Mesodermal cell (in vitro differentiated cells): ENCODE measurements around the gene CHST6. TPM values are rescaled to one million over a fixed set of nuclear protein-coding genes. Genes with fewer than 3 reads are reported as not detected.
"Not testable (repeated sequence)": the region's sequence is repeated elsewhere in the genome, so short reads cannot be mapped to it uniquely, and the experiment has no call there.

ENCODE experiments used
- H3K27ac ChIP-seq: 2 replicates; pipeline ENCODE4 v1.7.0; 2013; ENCODE audit warnings: mild to moderate bottlenecking, low read depth, low read length, moderate library complexity; ENCODE audit not compliant: severe bottlenecking
- H3K36me3 ChIP-seq: 2 replicates; pipeline ENCODE4 v1.7.1; 2013; ENCODE audit warnings: mild to moderate bottlenecking, low read length, moderate library complexity; ENCODE audit not compliant: control insufficient read depth, insufficient read depth
- H3K4me1 ChIP-seq: one replicate; pipeline ENCODE4 v1.7.1; 2013; ENCODE audit warnings: mild to moderate bottlenecking, low read length; ENCODE audit not compliant: insufficient read depth, control insufficient read depth, poor library complexity, severe bottlenecking
- H3K4me3 ChIP-seq: 2 replicates; pipeline ENCODE4 v1.7.0; 2013; ENCODE audit warnings: low read length, control low read depth, mild to moderate bottlenecking; ENCODE audit not compliant: insufficient read depth, poor library complexity, severe bottlenecking; ENCODE audit errors: extremely low read depth
- H3K9me3 ChIP-seq: 2 replicates; pipeline ENCODE4 v1.7.1; 2013; ENCODE audit warnings: mild to moderate bottlenecking, low read length, moderate library complexity; ENCODE audit not compliant: control insufficient read depth
- WGBS, 2 experiments: methylation state at CpG; one replicate each; pipeline ENCODE4 v1.1.5; 2013; ENCODE audit warnings: missing lambda C conversion rate in 2 of 2; ENCODE audit not compliant: insufficient coverage in 2 of 2; 5-methylcytosine and 5-hydroxymethylcytosine counted together
- polyA plus RNA-seq, 2 experiments: library from polyadenylated mRNA; stranded (reverse); fragments of 50-300 nt; gene quantifications; one replicate each; pipeline ENCODE4 v1.2.3, GENCODE V29; 2013

The CHST6 gene
- polyA plus RNA-seq (2013, experiment 1 of 2) = 2.7 TPM
- polyA plus RNA-seq (2013, experiment 2 of 2) = 2.4 TPM

DNA sequence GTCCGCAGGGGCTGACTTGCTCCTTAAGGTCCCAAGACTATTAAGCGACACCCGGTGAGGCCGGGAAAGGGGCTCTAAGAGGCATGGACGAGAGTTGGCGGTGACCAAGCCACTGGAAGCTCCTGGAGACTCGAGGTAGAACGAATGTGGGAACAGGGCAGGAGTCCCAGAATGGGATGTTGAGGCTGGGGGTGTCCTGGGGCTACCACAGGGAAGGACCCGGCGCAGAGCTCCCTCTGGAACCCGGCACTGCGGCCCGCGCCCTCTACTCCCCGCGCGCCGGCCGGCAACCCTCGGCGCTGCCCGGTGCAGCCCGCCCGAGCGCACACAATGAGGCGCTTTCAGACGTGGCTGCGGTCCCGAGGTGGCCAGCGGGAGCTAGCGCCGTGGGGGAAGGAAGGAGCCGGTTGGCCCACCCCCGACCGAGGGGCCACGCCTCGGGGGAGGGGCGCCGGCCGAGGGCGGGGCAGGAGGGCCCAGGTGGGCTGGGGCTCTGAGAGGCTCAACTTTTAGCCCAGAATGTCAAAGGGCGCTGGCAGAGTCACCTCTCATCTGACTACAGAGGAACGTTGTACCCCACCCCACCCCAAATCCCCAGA, at the start of gene CHST6:
TSS of gene CHST6 (minus strand) at position 366 of the 599 bp plus-strand sequence. CDS start 15,613 bp downstream, outside the sequence.
- 0 to 1% methylated on average over 21 to 35 of the region's 43 CpGs for WGBS, 2 experiments
- peak within 1 kb of the TSS; percentile 49 for H3K4me3 ChIP-seq

DNA sequence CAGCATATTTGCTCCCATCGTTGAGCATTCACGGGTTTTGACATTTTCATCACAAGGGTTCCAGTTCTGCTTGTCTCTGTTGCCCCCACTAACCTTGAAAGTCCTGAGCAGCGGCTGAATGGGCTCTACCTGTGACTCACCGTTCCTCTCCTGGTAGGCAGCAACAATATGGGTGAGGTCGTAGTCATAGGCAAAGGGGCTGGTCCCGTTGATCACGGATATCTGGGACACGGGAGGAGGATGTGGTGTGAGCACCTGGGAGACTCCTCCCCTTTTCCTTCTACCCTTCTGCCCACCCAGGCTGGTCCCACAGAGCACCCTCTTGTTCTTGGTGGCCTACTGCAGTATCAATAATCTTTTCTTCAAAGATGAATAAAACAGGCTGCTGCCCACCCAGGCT, 47.2 kb upstream of the CHST6 start:
- H3K27ac ChIP-seq, H3K4me3 ChIP-seq, H3K9me3 ChIP-seq, H3K4me1 ChIP-seq: not testable (repeated sequence)
- peaks cover 22% of the 10 kb centered on the region for H3K36me3 ChIP-seq
- WGBS, 2 experiments = 82 to 92% methylated on average over 2 to 3 of the region's 8 CpGs

More for the DNA sequence above, at the start of gene CHST6:
- Histone ChIP-seq H3K27ac (no peak within 1 kb of the TSS), H3K36me3 (no peaks in the 10 kb centered on the region), H3K4me1 (no peaks in the 10 kb centered on the region), H3K9me3 (no peaks in the 10 kb centered on the region)

DNA sequence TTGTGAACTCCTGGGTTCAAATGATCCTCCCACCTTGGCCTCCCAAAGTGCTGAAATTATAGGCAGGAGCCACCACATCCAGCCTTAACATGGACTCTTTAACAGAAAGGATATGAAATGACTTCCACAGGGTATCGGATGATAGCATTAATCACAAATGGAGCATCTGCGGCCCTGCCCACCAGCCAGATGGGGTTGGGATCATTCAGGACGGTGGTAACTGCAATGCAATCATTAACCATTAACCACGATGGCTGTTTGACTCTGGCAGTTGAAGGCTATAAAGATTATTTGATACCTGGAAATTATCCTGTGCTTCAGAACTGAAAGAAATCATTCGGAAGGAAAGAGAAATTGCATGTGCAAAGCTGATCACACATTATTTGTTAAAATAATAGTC, 46.0 kb upstream of the CHST6 start:
- Histone ChIP-seq H3K4me1 (no peaks in the 10 kb centered on the region), H3K36me3 (peaks cover 22% of the 10 kb centered on the region), H3K27ac (no peak overlapping the region), H3K9me3 (no peaks in the 10 kb centered on the region), H3K4me3 (no peak overlapping the region)
- 90 to 94% methylated on average over 3 to 4 of the region's 5 CpGs for WGBS, 2 experiments

DNA sequence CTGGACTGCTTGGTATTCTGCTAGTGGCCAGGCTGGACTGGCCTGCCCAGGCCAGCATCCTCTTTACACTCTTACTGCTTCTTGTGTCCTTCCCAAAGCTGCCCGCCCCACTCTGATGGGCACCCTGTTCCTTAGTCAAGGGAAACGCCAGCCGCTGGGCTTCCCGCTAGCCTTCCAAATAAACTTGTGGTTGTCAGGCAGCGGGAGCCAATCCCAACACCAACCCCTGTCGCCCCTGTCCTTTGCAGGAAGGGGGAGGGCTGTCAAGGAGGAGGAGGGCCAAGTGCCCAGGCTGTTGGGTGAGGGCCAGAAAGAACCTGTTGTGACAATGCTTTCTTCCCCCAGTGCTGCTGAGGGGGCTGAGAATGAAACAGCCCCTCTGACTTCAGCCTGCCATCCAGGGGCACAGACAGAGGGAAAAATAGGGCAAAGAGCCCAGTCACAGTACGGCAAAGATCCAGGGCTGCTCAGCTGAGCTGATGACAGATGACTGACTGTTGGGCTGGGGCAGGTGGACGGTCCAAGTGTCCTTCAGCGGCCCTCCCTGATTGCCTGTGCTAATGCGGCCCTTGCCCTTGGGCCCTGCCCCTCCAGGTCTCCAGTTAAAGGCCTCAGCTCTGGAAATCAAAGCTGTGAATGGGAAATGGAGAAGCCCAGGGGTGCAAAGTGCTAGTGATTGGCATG, 43.8 kb upstream of the CHST6 start:
- peaks cover 20% of the 10 kb centered on the region for H3K36me3 ChIP-seq
- H3K9me3 ChIP-seq, H3K27ac ChIP-seq, H3K4me1 ChIP-seq, H3K4me3 ChIP-seq: not testable (repeated sequence)
- WGBS, 2 experiments = no CpG with 5 or more reads among the region's 10 CpGs

DNA sequence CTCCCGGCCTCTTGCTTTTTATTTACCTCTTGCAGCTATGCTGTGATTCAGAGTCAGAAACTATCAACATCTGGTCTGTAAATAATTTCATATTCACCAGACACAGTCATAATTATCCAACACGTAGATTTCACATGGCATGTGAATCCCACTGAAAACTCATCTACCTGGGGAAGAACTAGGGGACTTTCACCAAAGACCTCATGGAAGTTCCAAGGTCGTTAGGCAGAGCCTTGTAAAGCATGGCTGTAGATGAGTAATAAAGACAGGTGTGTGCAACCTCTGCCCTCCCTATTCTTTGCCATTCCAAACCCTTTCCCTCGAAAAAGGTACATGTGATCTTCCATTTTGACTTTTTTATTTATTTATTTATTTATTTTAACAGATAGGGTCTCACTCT, 42.5 kb upstream of the CHST6 start:
- H3K4me3 ChIP-seq = no peak overlapping the region
- peaks cover 13% of the 10 kb centered on the region for H3K36me3 ChIP-seq
- no peak overlapping the region for H3K27ac ChIP-seq
- H3K9me3 ChIP-seq = no peaks in the 10 kb centered on the region
- H3K4me1 ChIP-seq = no peaks in the 10 kb centered on the region
- WGBS, 2 experiments = 86 to 100% methylated on average over 2 to 3 of the region's 4 CpGs

DNA sequence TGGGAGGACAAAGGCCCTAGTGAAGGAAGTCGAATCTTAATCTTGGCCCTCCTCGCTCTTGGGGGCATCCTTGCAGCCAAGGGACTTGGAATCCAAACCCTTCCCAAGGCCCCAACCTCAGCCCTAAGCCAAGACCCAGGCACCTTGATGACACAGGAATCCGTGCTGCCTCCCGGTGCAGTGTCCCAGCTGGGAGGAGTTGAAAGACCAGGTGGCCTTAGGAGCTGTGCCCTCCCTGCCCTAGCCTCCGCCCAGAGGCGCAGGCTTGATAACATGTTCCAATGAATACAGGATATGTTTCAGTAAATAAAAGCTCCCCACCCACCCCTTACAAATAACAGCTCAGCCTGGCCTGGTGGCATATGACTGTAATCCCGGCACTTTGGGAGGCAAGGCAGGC, 40.7 kb upstream of the CHST6 start, which contains the start of gene CHST5:
TSS of gene CHST5 (minus strand) at position 208 of the 400 bp plus-strand sequence. CDS start 5,724 bp downstream, outside the sequence.
- no peaks in the 10 kb centered on the region for H3K4me1 ChIP-seq

DNA sequence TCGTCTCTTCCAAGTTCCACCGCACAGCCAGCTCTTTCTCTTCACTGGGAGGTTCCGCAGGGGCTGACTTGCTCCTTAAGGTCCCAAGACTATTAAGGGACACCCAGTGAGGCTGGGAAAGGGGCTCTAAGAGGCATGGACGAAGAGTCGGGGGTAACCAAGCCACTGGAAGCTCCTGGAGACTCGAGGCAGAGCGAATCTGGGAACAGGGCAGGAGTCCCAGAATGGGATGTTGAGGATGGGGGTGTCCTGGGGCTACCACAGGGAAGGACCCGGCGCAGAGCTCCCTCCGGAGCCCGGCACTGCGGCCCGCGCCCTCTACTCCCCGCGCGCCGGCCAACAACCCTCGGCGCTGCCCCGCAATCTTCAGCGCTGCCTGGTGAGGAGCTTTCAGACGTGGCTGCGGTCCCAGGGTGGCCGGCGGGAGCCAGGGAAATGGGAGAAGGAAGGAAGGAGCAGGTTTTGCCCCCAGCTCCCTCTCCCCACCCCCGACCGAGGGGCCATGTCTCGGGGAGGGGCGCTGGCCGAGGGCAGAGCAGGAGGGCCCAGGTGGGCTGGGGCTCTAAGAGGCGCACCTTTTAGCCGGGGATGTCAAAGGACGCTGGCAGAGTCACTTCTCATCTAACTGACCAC, 40.1 kb upstream of the CHST6 start:
- H3K9me3 ChIP-seq = no peaks in the 10 kb centered on the region
- no peak overlapping the region for H3K4me3 ChIP-seq
- H3K36me3 ChIP-seq = peaks cover 8% of the 10 kb centered on the region
- H3K4me1 ChIP-seq = no peaks in the 10 kb centered on the region
- no peak overlapping the region for H3K27ac ChIP-seq
- 92 to 93% methylated on average over 14 to 18 of the region's 34 CpGs for WGBS, 2 experiments

More for the DNA sequence above, 40.7 kb upstream of the CHST6 start, which contains the start of gene CHST5:
- Histone ChIP-seq H3K4me3 (no peak within 1 kb of the TSS), H3K36me3 (peaks cover 9% of the 10 kb centered on the region), H3K27ac (no peak within 1 kb of the TSS), H3K9me3 (no peaks in the 10 kb centered on the region)
- 87 to 100% methylated on average over 4 to 5 of the region's 7 CpGs for WGBS, 2 experiments

DNA sequence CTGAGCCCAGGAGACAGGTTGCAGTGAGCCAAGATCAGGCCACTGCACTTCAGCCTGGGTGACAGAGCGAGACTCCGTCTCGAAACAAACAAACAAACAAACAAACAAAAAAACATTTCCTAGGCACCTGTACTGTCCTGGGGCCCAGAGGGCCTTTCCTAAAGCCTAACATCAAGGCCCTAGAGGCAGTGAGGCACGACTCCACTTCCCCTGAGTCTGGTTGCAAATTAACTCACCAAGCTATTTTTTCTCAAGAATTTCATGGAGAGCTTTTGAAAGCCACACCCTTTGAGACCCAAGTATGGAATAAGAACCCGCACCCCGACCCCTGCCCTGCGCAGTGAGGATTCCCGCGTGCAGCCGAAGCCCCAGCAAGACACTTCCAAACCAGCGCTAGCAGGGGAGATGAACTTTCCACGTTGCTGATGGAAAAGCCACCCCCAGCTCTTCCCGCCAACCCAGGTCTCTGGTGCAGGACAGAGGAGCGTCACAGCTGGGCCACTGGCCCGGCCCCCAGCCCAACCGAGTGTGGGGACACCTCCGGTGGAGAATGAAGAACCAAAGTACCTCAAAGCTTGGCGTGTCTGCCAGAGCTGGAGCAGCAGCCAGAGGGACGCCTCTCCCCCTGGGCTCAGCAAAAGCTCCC, 39.4 kb upstream of the CHST6 start:
- no peak overlapping the region for H3K27ac ChIP-seq
- H3K4me3 ChIP-seq = no peak overlapping the region
- H3K4me1 ChIP-seq = no peaks in the 10 kb centered on the region
- 90 to 95% methylated on average over 17 to 19 of the region's 19 CpGs for WGBS, 2 experiments
- peaks cover 2% of the 10 kb centered on the region for H3K36me3 ChIP-seq
- H3K9me3 ChIP-seq = no peaks in the 10 kb centered on the region

DNA sequence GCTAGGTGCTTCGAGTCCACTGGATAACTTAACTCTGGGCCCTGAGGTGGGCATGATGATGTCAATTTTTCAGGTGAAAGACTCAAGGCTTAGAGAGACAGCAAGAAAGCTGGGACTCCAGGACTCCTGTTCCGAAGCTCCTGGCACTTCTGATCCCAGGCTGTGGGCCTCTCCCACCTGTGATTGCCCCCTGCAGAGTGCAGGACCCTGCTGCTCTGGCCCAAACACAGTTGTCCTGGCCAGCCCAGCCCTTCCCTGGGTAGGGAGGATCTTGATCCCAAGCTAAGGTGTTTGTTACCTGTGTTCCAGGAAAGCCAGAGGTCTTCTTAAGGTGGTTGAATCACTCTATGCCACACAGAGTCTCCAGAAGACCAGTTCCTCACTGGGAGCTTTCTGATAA, 37.5 kb upstream of the CHST6 start:
- WGBS, 2 experiments = 85 to 94% methylated on average over 2 of the region's 2 CpGs
- H3K27ac ChIP-seq = no peak overlapping the region
- no peaks in the 10 kb centered on the region for H3K4me1 ChIP-seq
- no peaks in the 10 kb centered on the region for H3K9me3 ChIP-seq
- H3K36me3 ChIP-seq = peaks cover 2% of the 10 kb centered on the region
- H3K4me3 ChIP-seq = no peak overlapping the region

DNA sequence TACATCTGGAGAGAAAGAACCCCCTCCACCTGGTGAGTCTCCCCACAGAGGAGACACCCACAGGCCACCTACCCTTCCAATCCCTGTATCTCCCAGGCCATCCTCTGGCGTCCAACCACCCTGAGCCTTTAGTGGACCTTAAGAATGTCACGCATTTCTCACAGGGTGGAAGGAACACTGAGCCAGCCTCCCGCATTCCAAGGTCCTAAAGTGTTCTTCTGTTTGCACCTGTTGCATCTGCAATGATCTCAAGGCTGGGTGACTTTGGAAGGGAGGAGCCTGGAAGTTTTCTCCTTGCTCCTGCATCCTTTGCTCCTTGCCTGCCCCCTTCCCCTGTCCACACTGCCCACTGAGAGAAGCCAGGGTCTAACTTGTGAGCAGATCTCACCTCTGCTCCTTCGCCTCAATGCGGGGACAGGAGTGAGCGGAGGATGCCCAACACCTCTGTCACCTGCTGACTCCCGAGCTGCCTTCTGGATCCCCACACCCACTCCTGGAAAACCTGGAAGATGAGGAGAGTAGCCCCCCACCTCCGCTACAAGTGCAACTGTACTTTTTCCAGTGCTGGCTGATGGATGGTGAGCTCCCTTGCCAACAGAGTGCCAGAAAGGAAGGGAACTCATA, 37.0 kb upstream of the CHST6 start:
- Histone ChIP-seq H3K36me3 (no peaks in the 10 kb centered on the region), H3K4me1 (no peaks in the 10 kb centered on the region), H3K4me3 (no peak overlapping the region), H3K9me3 (no peaks in the 10 kb centered on the region), H3K27ac (no peak overlapping the region)
- 83 to 90% methylated on average over 4 to 6 of the region's 8 CpGs for WGBS, 2 experiments
